Activated CD4-positive, alpha-beta T cell treated with anti-CD3 and anti-CD28 coated beads, Interleukin-2, amount 10 ng/mL, durations not matched to agents 24 days and 14 days (primary cell): ENCODE results near the gene STUM. TPM values are rescaled to one million over a fixed set of nuclear protein-coding genes. Genes with fewer than 3 reads are reported as not detected.

Source experiments
- DNase-seq: peaks from one replicate; pipeline ENCODE4 v3.0.0; 2022
- H3K27ac Mint-ChIP-seq: one replicate; pipeline ENCODE4 v1.8.0; 2022; ENCODE audit warnings: mild to moderate bottlenecking, mixed read lengths
- H3K27me3 Mint-ChIP-seq: one replicate; pipeline ENCODE4 v1.8.0; 2022; ENCODE audit warnings: mixed read lengths
- H3K36me3 Mint-ChIP-seq: one replicate; pipeline ENCODE4 v1.8.0; 2022; ENCODE audit warnings: low read depth, mild to moderate bottlenecking, mixed read lengths
- H3K4me1 Mint-ChIP-seq: one replicate; pipeline ENCODE4 v1.8.0; 2021; ENCODE audit warnings: mixed read lengths
- H3K4me3 Mint-ChIP-seq: one replicate; pipeline ENCODE4 v1.8.0; 2022; ENCODE audit warnings: mild to moderate bottlenecking, moderate library complexity, mixed read lengths
- H3K9me3 Mint-ChIP-seq: one replicate; pipeline ENCODE4 v1.8.0; 2021; ENCODE audit warnings: mixed read lengths
- intact Hi-C: fragments of 100-400 bp; cut with micrococcal nuclease; formaldehyde crosslinking; loops from one replicate; pipeline ENCODE4 v1.15.1; 2023
- total RNA-seq: library from RNA; stranded (reverse); gene quantifications from 2 replicates; pipeline ENCODE4 v1.2.3, GENCODE V29; 2022

Gene STUM
- total RNA-seq, 1 donor from 2014 or later = not detected

DNA sequence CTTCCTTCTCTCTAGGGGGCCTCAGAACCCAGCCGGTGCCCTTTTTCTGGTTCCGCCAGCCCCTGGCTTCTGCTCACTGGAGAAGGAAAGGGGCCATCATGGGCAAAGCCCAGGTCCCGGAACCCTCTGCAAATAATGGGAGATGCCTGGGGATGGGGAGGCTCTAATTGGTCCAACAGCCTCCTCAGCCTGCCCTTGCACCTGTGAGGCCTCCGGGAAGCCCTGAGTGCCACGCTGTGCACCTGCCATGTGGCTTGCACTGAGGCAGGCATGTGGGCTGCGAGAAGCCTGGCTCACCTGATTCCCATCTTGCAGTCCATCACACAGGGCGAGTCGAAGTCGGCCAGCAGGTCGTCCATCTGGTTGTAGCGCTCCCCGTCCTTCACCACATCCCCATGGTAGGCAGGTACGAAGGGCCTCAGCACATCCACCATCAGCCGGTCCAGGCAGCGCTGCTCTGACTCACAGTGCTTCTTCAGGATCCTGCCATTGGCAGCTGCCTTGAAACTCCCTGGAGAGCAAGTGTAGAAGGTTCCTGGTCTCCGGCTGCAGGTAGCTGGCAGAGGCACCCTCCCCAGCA is 98.4 kb downstream of the STUM start:
- Mint-ChIP-seq H3K36me3 (peaks cover 49% of the 10 kb centered on the region), H3K9me3 (no peaks in the 10 kb centered on the region), H3K4me3 (no peak overlapping the region), H3K27ac (no peak overlapping the region), H3K4me1 (peaks cover 54% of the 10 kb centered on the region), H3K27me3 (no peaks in the 10 kb centered on the region)
- intact Hi-C loops = no loop called here
- no peak for DNase-seq

GRCh38 chr1:226647719-226648118 is 99.2 kb downstream of the STUM start:
- H3K36me3 Mint-ChIP-seq = peaks cover 45% of the 10 kb centered on the region
- H3K4me3 Mint-ChIP-seq = no peak overlapping the region
- no peak overlapping the region for H3K27ac Mint-ChIP-seq
- DNase-seq = no peak
- H3K9me3 Mint-ChIP-seq = no peaks in the 10 kb centered on the region
- intact Hi-C loops = no loop called here
- H3K27me3 Mint-ChIP-seq = no peaks in the 10 kb centered on the region
- peaks cover 53% of the 10 kb centered on the region for H3K4me1 Mint-ChIP-seq

GRCh38 chr1:226648421-226648820 is 99.9 kb downstream of the STUM start:
- intact Hi-C loops = no loop called here
- no peak for DNase-seq
- H3K27me3 Mint-ChIP-seq = no peaks in the 10 kb centered on the region
- H3K27ac Mint-ChIP-seq = no peak overlapping the region
- H3K4me3 Mint-ChIP-seq = no peak overlapping the region
- no peaks in the 10 kb centered on the region for H3K9me3 Mint-ChIP-seq
- peaks cover 53% of the 10 kb centered on the region for H3K4me1 Mint-ChIP-seq
- H3K36me3 Mint-ChIP-seq = peaks cover 39% of the 10 kb centered on the region

DNA sequence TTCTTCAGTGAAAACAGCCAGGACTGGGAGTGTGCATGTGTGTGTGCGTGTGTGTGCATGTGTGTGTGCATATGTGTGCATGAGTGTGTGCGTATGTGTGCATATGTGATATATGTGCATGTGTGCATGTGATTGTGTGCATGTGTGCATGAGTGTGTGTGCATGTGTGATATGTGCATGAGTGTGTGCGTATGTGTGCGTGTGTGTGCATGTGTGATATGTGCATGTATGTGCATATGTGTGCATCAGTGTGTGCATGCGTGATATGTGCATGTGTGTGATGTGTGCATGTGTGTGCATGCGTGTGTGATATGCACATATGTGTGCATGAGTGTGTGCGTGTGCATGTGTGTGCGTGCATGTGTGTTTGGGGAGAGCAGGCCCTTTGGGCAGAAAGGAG is 100.7 kb downstream of the STUM start:
- no peaks in the 10 kb centered on the region for H3K9me3 Mint-ChIP-seq
- no peak for DNase-seq
- H3K4me1 Mint-ChIP-seq = peaks cover 53% of the 10 kb centered on the region
- H3K4me3 Mint-ChIP-seq = no peak overlapping the region
- intact Hi-C loops = no loop called here
- H3K36me3 Mint-ChIP-seq = peaks cover 37% of the 10 kb centered on the region
- H3K27me3 Mint-ChIP-seq = no peaks in the 10 kb centered on the region
- H3K27ac Mint-ChIP-seq = peak overlapping the region; percentile 47

DNA sequence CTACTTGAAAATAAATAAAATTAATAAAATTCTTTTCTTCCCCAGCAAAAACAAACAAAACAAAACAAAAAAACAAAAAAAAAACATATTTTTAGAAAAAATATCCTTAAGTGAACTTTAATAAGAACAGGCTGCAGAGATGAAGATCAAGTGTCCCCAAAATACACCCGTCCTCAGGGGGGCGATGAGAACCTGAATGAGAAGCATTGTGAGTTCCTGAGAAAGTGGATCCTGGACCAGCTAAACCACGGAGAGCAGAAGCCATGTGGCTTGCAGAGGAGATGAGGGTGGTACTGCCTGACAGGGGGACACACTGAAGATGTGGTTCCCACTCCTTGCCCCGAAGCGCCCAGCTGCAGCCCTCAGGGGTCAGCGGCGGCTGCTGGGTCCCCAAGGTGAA is 101.2 kb downstream of the STUM start:
- Mint-ChIP-seq H3K9me3 (no peaks in the 10 kb centered on the region), H3K4me3 (no peak overlapping the region), H3K27ac (no peak overlapping the region), H3K36me3 (peaks cover 38% of the 10 kb centered on the region), H3K4me1 (peaks cover 53% of the 10 kb centered on the region), H3K27me3 (no peaks in the 10 kb centered on the region)
- DNase-seq = peak; percentile 79
- intact Hi-C loops = no loop called here

- Mint-ChIP-seq H3K27me3 (no peaks in the 10 kb centered on the region), H3K36me3 (peaks cover 35% of the 10 kb centered on the region), H3K27ac (no peak overlapping the region), H3K4me1 (peaks cover 54% of the 10 kb centered on the region), H3K4me3 (no peak overlapping the region), H3K9me3 (no peaks in the 10 kb centered on the region)
- DNase-seq = no peak
- intact Hi-C loops = no loop called here
These were observed 101.8 kb downstream of the STUM start for GRCh38 chr1:226650236-226650841.

DNA sequence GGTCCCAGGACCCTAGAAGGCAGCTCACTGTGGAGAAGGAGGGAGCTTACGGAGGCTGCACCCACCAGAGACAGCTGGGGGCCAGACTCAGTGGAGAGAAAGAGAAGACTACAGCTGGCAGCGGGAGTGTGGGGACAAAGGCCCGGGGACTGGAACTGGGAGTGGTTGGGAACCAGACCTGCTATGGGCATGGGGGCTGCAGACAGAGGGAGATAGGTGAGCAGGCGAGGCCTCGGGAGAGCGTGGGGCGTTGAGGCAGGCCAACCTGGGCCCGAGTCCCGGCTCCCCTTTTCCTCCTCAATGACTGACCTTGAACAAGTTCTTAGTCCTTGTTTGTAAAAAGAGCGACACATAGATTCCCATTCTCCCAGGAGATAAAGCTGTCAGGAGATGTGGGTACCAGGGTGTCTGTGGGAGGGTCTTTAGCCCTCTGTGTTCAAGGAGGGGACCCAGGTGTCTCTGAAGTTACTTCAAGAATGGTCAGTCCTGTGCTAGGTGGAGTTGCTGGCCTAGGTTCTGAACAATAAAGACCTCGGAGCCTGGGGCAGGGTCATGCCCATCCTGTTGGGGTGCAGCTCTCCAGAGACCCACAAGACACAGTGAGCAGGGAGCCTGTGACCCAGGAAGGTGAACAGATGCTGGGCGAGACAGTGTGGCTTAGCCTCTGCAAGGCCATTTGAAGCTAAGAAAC is 102.6 kb downstream of the STUM start:
- no peaks in the 10 kb centered on the region for H3K27me3 Mint-ChIP-seq
- peaks cover 28% of the 10 kb centered on the region for H3K36me3 Mint-ChIP-seq
- H3K4me3 Mint-ChIP-seq = no peak overlapping the region
- H3K27ac Mint-ChIP-seq = no peak overlapping the region
- intact Hi-C loops = no loop called here
- DNase-seq = no peak
- H3K4me1 Mint-ChIP-seq = peaks cover 55% of the 10 kb centered on the region
- H3K9me3 Mint-ChIP-seq = no peaks in the 10 kb centered on the region

- peaks cover 28% of the 10 kb centered on the region for H3K36me3 Mint-ChIP-seq
- no peaks in the 10 kb centered on the region for H3K27me3 Mint-ChIP-seq
- intact Hi-C loops = no loop called here
- H3K4me3 Mint-ChIP-seq = no peak overlapping the region
- H3K4me1 Mint-ChIP-seq = peaks cover 58% of the 10 kb centered on the region
- H3K27ac Mint-ChIP-seq = no peak overlapping the region
- H3K9me3 Mint-ChIP-seq = no peaks in the 10 kb centered on the region
- DNase-seq = no peak
These were observed 103.2 kb downstream of the STUM start for GRCh38 chr1:226651732-226652105.

DNA sequence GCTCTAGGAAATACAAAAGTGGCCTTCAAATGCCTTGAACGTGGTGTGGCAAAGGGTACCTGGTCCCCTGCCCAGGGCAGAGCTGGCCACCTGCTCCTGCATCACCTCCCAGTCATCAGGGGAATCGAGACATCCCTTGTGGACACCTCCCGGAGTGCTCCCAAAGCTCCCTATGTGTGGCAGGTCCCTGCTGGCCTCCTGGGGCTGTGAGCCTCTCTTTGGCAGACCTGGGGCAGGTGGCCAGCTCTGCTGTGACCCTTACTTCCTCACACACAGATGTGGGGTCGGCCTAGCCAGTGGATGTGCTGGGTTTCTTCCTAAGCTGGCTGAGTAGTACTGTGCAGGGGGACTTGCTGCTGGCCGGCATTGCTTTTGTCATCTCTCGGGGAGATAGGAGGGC is 104.0 kb downstream of the STUM start:
- intact Hi-C loops = no loop called here
- Mint-ChIP-seq H3K4me3 (no peak overlapping the region), H3K27me3 (no peaks in the 10 kb centered on the region), H3K36me3 (peaks cover 27% of the 10 kb centered on the region), H3K9me3 (no peaks in the 10 kb centered on the region), H3K27ac (peak overlapping the region; percentile 88), H3K4me1 (peaks cover 67% of the 10 kb centered on the region)
- no peak for DNase-seq

DNA sequence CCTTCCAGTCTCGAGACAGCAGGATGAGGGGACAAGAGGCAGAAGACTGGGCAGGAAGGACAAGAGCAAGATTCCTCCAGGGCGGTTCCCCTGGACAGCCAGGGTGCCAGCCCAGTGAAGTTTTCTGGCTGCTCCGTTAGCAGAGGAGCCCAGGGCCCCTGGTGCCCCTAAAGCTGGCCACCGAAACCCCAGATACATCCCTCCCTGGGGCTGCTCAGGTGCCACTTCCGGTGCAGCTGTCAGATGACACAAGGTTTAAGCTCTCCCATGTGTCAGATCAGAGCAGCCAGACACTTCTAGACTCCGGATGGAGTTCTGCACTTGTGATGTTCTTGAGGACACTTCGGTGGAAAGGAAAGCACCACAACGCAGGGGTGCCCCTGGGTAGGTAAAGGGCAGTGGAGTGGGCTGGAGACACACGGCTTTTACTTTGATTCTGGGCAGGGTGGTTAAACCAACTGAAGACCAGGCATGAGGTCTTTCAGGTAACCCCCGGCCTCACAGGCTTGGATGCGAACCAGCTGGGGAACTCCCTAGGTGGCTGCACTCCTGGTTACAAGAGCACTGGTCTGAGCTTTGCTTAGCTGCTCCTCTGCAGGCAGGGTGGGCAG is 104.9 kb downstream of the STUM start:
- Mint-ChIP-seq H3K9me3 (no peaks in the 10 kb centered on the region), H3K4me3 (peak overlapping the region; percentile 83), H3K27ac (peak overlapping the region; percentile 88), H3K4me1 (peaks cover 73% of the 10 kb centered on the region), H3K36me3 (peaks cover 20% of the 10 kb centered on the region), H3K27me3 (no peaks in the 10 kb centered on the region)
- peak; percentile 87 for DNase-seq
- intact Hi-C loops = no loop called here

GRCh38 chr1:226654046-226654667 is 105.6 kb downstream of the STUM start:
- Mint-ChIP-seq H3K36me3 (peaks cover 15% of the 10 kb centered on the region), H3K4me1 (peaks cover 74% of the 10 kb centered on the region), H3K4me3 (peak overlapping the region; percentile 83), H3K9me3 (no peaks in the 10 kb centered on the region), H3K27me3 (no peaks in the 10 kb centered on the region), H3K27ac (peak overlapping the region; percentile 88)
- intact Hi-C loops = loop anchor here (1.0 kb wide), 1 partner anchor 9 kb away; no protein-coding TSS in a partner anchor
- peak; percentile 72 for DNase-seq

- H3K27ac Mint-ChIP-seq = peak overlapping the region; percentile 88
- no peaks in the 10 kb centered on the region for H3K27me3 Mint-ChIP-seq
- H3K36me3 Mint-ChIP-seq = peaks cover 11% of the 10 kb centered on the region
- no peak for DNase-seq
- H3K9me3 Mint-ChIP-seq = no peaks in the 10 kb centered on the region
- peaks cover 74% of the 10 kb centered on the region for H3K4me1 Mint-ChIP-seq
- peak overlapping the region; percentile 83 for H3K4me3 Mint-ChIP-seq
- intact Hi-C loops = loop anchor here (1.0 kb wide), 1 partner anchor 9 kb away; no protein-coding TSS in a partner anchor
These were observed 106.1 kb downstream of the STUM start for GRCh38 chr1:226654668-226655055.

GRCh38 chr1:226655251-226656163 is 106.9 kb downstream of the STUM start:
- no peaks in the 10 kb centered on the region for H3K9me3 Mint-ChIP-seq
- peak; percentile 72 for DNase-seq
- H3K36me3 Mint-ChIP-seq = peaks cover 12% of the 10 kb centered on the region
- H3K27ac Mint-ChIP-seq = peak overlapping the region; percentile 88
- no peaks in the 10 kb centered on the region for H3K27me3 Mint-ChIP-seq
- H3K4me1 Mint-ChIP-seq = peaks cover 76% of the 10 kb centered on the region
- intact Hi-C loops = no loop called here
- peak overlapping the region; percentile 83 for H3K4me3 Mint-ChIP-seq
